ENCODE data around the gene LIN7C.

Gene LIN7C

DNA sequence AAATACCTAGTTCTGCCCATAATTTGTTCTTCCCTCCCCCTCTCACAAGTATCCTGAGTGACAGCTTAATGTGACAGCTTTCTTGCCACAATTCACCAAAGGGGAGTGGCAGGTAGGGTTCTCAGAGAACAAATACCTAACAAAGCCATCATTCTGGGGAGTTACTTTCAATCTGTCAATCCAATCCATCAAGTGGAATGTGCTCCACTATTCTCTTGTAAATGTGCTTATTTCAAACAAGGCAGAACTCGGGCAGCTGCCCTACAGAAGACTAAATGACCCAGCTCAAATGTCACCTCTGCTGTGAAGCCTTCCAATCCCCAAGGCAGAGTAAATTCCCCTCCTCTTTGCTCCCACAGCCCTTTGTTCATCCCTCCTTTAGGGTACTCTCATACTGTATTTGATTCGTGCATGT is 61.8 kb downstream of the LIN7C start:
- peak; percentile 46 to 55 for DNase-seq
